Measurements from ENCODE around the gene FLT3LG. TPM values are rescaled to one million over a fixed set of nuclear protein-coding genes. Genes with fewer than 3 reads are reported as not detected.
A peak's percentile ranks its signal among the peaks of the same experiment; 100 is the strongest.

The FLT3LG gene
- total RNA-seq, 1 experiment from 2014 or later, result 0.18 TPM

GRCh38 chr19:49428547-49429451, 45.2 kb upstream of the FLT3LG start:
- no peak overlapping the region for H3K27ac ChIP-seq (ENCODE audit: low read length)
- no peaks in the 10 kb centered on the region for H3F3A ChIP-seq (ENCODE audit: low read length, unreplicated experiment)
- H3K4me2 ChIP-seq (ENCODE audit: low read length), result peak overlapping the region; percentile 87
- H2AFZ ChIP-seq (ENCODE audit: low read length), result peak overlapping the region; percentile 85
- intact Hi-C loops (cut with micrococcal nuclease), result no loop called here
- H3K9me3 ChIP-seq (ENCODE audit: low read length), result no peaks in the 10 kb centered on the region
- H3K27me3 ChIP-seq (ENCODE audit: low read length), result peaks cover 51% of the 10 kb centered on the region
- BruUV-seq (replicated peaks), result no TSS peak
- TF ChIP-seq CTCF (conservative IDR thresholded peaks at IDR 0.05; ENCODE audit: low read depth, low read length), result no peak
- TF ChIP-seq EZH2phosphoT487 (IDR thresholded peaks at IDR 0.05; ENCODE audit: borderline replicate concordance, low read length), result no peak
- TF ChIP-seq EZH2 (IDR thresholded peaks at IDR 0.05; ENCODE audit: low read length, unreplicated experiment), result no peak
- DNase-seq (no peak), ATAC-seq (no peak)
- H3K79me2 ChIP-seq (ENCODE audit: low read length), result no peaks in the 10 kb centered on the region
- CTCF ChIA-PET, result no interaction called here
- H3K36me3 ChIP-seq (ENCODE audit: low read depth, low read length), result no peaks in the 10 kb centered on the region
- POLR2A ChIA-PET (ENCODE audit: unreplicated experiment), result no interaction called here
- peak overlapping the region; percentile 55 for H3K4me3 ChIP-seq (ENCODE audit: low read length)
- H3K4me1 ChIP-seq (ENCODE audit: insufficient read depth, low read length), result 0 out of 2 replicates have a peak, but pooled peaks cover 8% of the 10 kb centered on the region
- H4K20me1 ChIP-seq (ENCODE audit: low read length), result no peaks in the 10 kb centered on the region
- H3K9ac ChIP-seq (ENCODE audit: low read length), result no peak overlapping the region
- no peaks in the 10 kb centered on the region for H3K9me2 ChIP-seq (replicated peaks; ENCODE audit: low read length)

DNA sequence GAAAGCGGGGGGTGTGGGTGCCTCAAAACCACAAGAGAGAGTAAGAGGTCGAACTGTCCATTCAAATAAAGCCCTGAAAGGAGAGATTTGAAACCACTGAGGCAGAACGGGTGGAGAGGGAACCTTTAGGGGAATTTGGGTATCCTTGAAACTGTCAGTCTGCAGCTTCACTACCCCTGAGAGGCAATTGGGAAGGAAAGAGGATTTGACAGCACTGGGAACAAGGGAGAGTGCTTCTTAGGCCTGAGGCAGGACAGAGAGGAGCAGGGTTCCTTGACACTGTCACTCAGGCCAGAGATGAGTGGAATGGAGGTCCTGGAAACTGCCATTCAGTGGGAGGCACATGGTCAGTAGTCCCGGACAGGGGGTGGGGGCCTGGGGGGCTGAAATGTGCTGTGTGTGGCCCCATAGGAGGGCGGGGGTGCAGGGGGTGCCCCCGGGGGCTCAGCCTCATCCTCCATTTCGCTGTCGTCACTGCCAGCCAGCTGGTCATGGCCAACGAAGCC, 43.8 kb upstream of the FLT3LG start:
- ChIA-PET CTCF (no interaction called here), POLR2A (ENCODE audit: unreplicated experiment) (no interaction called here)
- DNase-seq (no peak), ATAC-seq (no peak)
- no peak overlapping the region for H3K27ac ChIP-seq (ENCODE audit: low read length)
- no peak overlapping the region for H3K9ac ChIP-seq (ENCODE audit: low read length)
- H3F3A ChIP-seq (ENCODE audit: low read length, unreplicated experiment), result no peaks in the 10 kb centered on the region
- no peaks in the 10 kb centered on the region for H4K20me1 ChIP-seq (ENCODE audit: low read length)
- no peak overlapping the region for H3K4me3 ChIP-seq (ENCODE audit: low read length)
- no peak for TF ChIP-seq EZH2 (IDR thresholded peaks at IDR 0.05; ENCODE audit: low read length, unreplicated experiment)
- no peak for TF ChIP-seq CTCF (conservative IDR thresholded peaks at IDR 0.05; ENCODE audit: low read depth, low read length)
- TF ChIP-seq EZH2phosphoT487 (IDR thresholded peaks at IDR 0.05; ENCODE audit: borderline replicate concordance, low read length), result no peak
- H3K9me2 ChIP-seq (replicated peaks; ENCODE audit: low read length), result no peaks in the 10 kb centered on the region
- no peaks in the 10 kb centered on the region for H3K79me2 ChIP-seq (ENCODE audit: low read length)
- H3K4me1 ChIP-seq (ENCODE audit: insufficient read depth, low read length), result 0 out of 2 replicates have a peak, but pooled peaks cover 8% of the 10 kb centered on the region
- no peak overlapping the region for H3K4me2 ChIP-seq (ENCODE audit: low read length)
- no TSS peak for BruUV-seq (replicated peaks)
- intact Hi-C loops (cut with micrococcal nuclease), result no loop called here
- H3K9me3 ChIP-seq (ENCODE audit: low read length), result no peaks in the 10 kb centered on the region
- H3K27me3 ChIP-seq (ENCODE audit: low read length), result peaks cover 36% of the 10 kb centered on the region
- H3K36me3 ChIP-seq (ENCODE audit: low read depth, low read length), result no peaks in the 10 kb centered on the region
- H2AFZ ChIP-seq (ENCODE audit: low read length), result no peak overlapping the region
